Ovary (tissue), 3 donors: Measurements from ENCODE around the gene FADD.

Source experiments
- CTCF ChIP-seq, 3 donors: fragments of 450-650 bp in 2 of 3; fragments of 200-600 bp in 1 of 3; IDR thresholded peaks; one replicate each; pipeline versions ENCODE4 v1.5.1 to v1.8.0; 2016 to 2022; ENCODE audit warnings: antibody characterized with exemption in 3 of 3, mild to moderate bottlenecking in 1 of 3
- POLR2A ChIP-seq: fragments of 450-650 bp; IDR thresholded peaks from one replicate; pipeline ENCODE4 v1.6.1; 2017; ENCODE audit warnings: antibody characterized with exemption, mild to moderate bottlenecking, moderate library complexity
- donor health status: DM: no; HTN: no; CAD: no.

DNA sequence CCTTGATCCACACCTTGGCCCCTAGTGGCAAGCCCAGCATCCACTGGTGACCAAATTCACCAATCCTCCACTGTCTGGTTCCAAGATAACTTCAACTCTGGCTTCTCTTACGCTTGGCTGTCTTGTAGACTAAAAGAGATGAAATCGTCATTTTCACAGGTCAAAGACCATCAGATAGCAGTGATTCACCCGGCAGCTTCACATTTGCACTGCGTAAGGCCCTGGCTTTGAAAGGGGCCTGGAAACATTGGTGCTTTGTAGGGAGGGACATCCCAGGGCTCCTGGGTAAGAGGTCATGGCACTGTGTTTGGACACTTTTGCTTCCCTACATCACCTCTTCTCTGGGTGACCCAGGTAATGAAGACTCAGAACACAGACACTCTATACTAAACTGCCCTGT is 30.1 kb upstream of the FADD start:
- no peak for TF ChIP-seq CTCF (IDR thresholded peaks at IDR 0.05)
- TF ChIP-seq POLR2A, result no peak
